Colonic mucosa (tissue), 4 donors: ENCODE data around the gene TBC1D17. TPM values are rescaled to one million over a fixed set of nuclear protein-coding genes. Genes with fewer than 3 reads are reported as not detected.
A peak's percentile ranks its signal among the peaks of the same experiment; 100 is the strongest.

Experiments
- DNase-seq: peaks from one replicate; pipeline ENCODE4 v3.0.0-alpha.2; 2020
- H3K27ac ChIP-seq: fragments of 200-600 bp; one replicate; pipeline ENCODE4 v1.8.0; 2021
- H3K27me3 ChIP-seq: fragments of 200-600 bp; one replicate; pipeline ENCODE4 v1.8.0; 2021
- H3K36me3 ChIP-seq: fragments of 200-600 bp; one replicate; pipeline ENCODE4 v1.8.0; 2021
- H3K4me1 ChIP-seq: fragments of 200-600 bp; one replicate; pipeline ENCODE4 v1.8.0; 2021; ENCODE audit warnings: mild to moderate bottlenecking
- H3K4me3 ChIP-seq: fragments of 200-600 bp; one replicate; pipeline ENCODE4 v1.8.0; 2021
- H3K9ac ChIP-seq, 2 donors: one replicate each; pipeline ENCODE4 v1.7.0; 2013; ENCODE audit warnings: control low read depth in 2 of 2, low read depth in 2 of 2, low read length in 2 of 2
- H3K9me3 ChIP-seq: fragments of 200-600 bp; one replicate; pipeline ENCODE4 v1.8.0; 2021
- CTCF ChIP-seq: fragments of 200-600 bp; IDR thresholded peaks from one replicate; pipeline ENCODE4 v1.8.0; 2022; ENCODE audit warnings: antibody characterized with exemption, mild to moderate bottlenecking
- intact Hi-C: fragments of 100-400 bp; cut with DNase I; formaldehyde crosslinking; loops from one replicate; pipeline ENCODE4 v1.14.1; 2022
- total RNA-seq, 2 donors: library from RNA; stranded (reverse); fragmentation: NEBNext Ultra II Directional in 1 of 2; extraction: Animal tissue kit (Norgen Biotek cat#: 25700) in 1 of 2; gene quantifications; one replicate each; pipeline ENCODE4 v1.2.1, GENCODE V29; 2021
- donor health status: healthy.
- donor health status: DM: no; HTN: no; CAD: no.
- donor health status: DM: no; HTN: no; CAD: no.

TBC1D17 gene
- total RNA-seq, 2 donors from 2014 or later, result 29.4 to 33.7 TPM

- peak overlapping the region; percentile 96 for H3K27ac ChIP-seq
- peak overlapping the region; percentile 99 for H3K4me3 ChIP-seq
- H3K27me3 ChIP-seq, result no peaks in the 10 kb centered on the region
- no peak for DNase-seq
- peaks cover 7% of the 10 kb centered on the region for H3K4me1 ChIP-seq
- no peak for TF ChIP-seq CTCF
- intact Hi-C loops, result no loop called here
- H3K9me3 ChIP-seq, result no peaks in the 10 kb centered on the region
- peaks cover 8% of the 10 kb centered on the region for H3K36me3 ChIP-seq
- no peak overlapping the region for H3K9ac ChIP-seq
These were observed 50.2 kb downstream of the TBC1D17 start for GRCh38 chr19:49927526-49928264.

- intact Hi-C loops, result no loop called here
- H3K9ac ChIP-seq, result peak within 1 kb of the TSS; percentile 88 to 95
- peaks cover 7% of the 10 kb centered on the region for H3K4me1 ChIP-seq
- peaks cover 4% of the 10 kb centered on the region for H3K36me3 ChIP-seq
- H3K4me3 ChIP-seq, result peak within 1 kb of the TSS; percentile 99
- no peaks in the 10 kb centered on the region for H3K27me3 ChIP-seq
- DNase-seq, result peak; percentile 91
- H3K27ac ChIP-seq, result peak within 1 kb of the TSS; percentile 96
- no peak for TF ChIP-seq CTCF
- H3K9me3 ChIP-seq, result no peaks in the 10 kb centered on the region
These were observed 51.7 kb downstream of the TBC1D17 start, which contains the start of the genes ATF5 and NUP62 for GRCh38 chr19:49929121-49929610. Gene ATF5, plus strand, starts transcription at chr19:49929205. Its CDS starts 1,646 bp downstream, at chr19:49930851. Gene NUP62, minus strand, starts transcription at chr19:49929504. Its CDS starts 19,697 bp downstream, at chr19:49909807.

GRCh38 chr19:49929611-49930482 is 52.3 kb downstream of the TBC1D17 start:
- Histone ChIP-seq H3K9ac (peak overlapping the region; percentile 88 to 95), H3K9me3 (no peaks in the 10 kb centered on the region), H3K4me1 (peaks cover 7% of the 10 kb centered on the region), H3K27ac (peak overlapping the region; percentile 96), H3K4me3 (peak overlapping the region; percentile 99), H3K36me3 (peaks cover 4% of the 10 kb centered on the region), H3K27me3 (no peaks in the 10 kb centered on the region)
- TF ChIP-seq CTCF, result no peak
- DNase-seq, result peak; percentile 95
- intact Hi-C loops, result no loop called here

- H3K4me1 ChIP-seq, result peaks cover 7% of the 10 kb centered on the region
- H3K4me3 ChIP-seq, result peak overlapping the region; percentile 99
- intact Hi-C loops, result no loop called here
- no peak overlapping the region for H3K9ac ChIP-seq
- no peaks in the 10 kb centered on the region for H3K27me3 ChIP-seq
- TF ChIP-seq CTCF, result no peak
- H3K27ac ChIP-seq, result no peak overlapping the region
- H3K36me3 ChIP-seq, result no peaks in the 10 kb centered on the region
- no peaks in the 10 kb centered on the region for H3K9me3 ChIP-seq
- DNase-seq, result peak; percentile 36
These were observed 53.0 kb downstream of the TBC1D17 start for GRCh38 chr19:49930483-49931011.
